Activated CD4-positive, alpha-beta T cell treated with anti-CD3 and anti-CD28 coated beads for 48 hours (primary cell): ENCODE data around the gene KCNH5.

Experiments used
- DNase-seq: peaks from one replicate; pipeline ENCODE4 v3.0.0-alpha.2; 2020

Gene KCNH5

GRCh38 chr14:63045234-63045611 lies at the start of gene KCNH5:
KCNH5 (minus strand) TSS chr14:63045458; CDS start chr14:63045186, 272 bp downstream.
- DNase-seq: peak; percentile 37

- DNase-seq: no peak
Observed at GRCh38 chr14:63091394-63091996, 46.2 kb upstream of the KCNH5 start.

- DNase-seq: no peak
Observed at GRCh38 chr14:63088865-63089264, 43.6 kb upstream of the KCNH5 start.

GRCh38 chr14:63078569-63078968 lies 33.3 kb upstream of the KCNH5 start:
- no peak for DNase-seq

- no peak for DNase-seq
Observed at GRCh38 chr14:63076488-63076887, 31.2 kb upstream of the KCNH5 start.

- no peak for DNase-seq
Observed at GRCh38 chr14:63055631-63056030, 10.4 kb upstream of the KCNH5 start.

GRCh38 chr14:63051992-63052391 lies 6.7 kb upstream of the KCNH5 start:
- no peak for DNase-seq

- DNase-seq: no peak
Observed at GRCh38 chr14:63051301-63051700, 6.0 kb upstream of the KCNH5 start.

- DNase-seq: no peak
Observed at GRCh38 chr14:63050694-63051093, 5.4 kb upstream of the KCNH5 start.

GRCh38 chr14:63046339-63047268 lies 1.3 kb upstream of the KCNH5 start:
- DNase-seq: no peak

GRCh38 chr14:63045612-63046320 lies 508 bp upstream of the KCNH5 start:
- no peak for DNase-seq

- no peak for DNase-seq
Observed at GRCh38 chr14:63039866-63040265, 5.4 kb downstream of the KCNH5 start.

GRCh38 chr14:63032641-63033040 lies 12.6 kb downstream of the KCNH5 start:
- DNase-seq: no peak

GRCh38 chr14:63032076-63032475 lies 13.2 kb downstream of the KCNH5 start:
- no peak for DNase-seq

GRCh38 chr14:63030113-63030512 lies 15.1 kb downstream of the KCNH5 start:
- no peak for DNase-seq

GRCh38 chr14:63027719-63028118 lies 17.5 kb downstream of the KCNH5 start:
- DNase-seq: no peak

- no peak for DNase-seq
Observed at GRCh38 chr14:63026491-63026890, 18.8 kb downstream of the KCNH5 start.

- no peak for DNase-seq
Observed at GRCh38 chr14:63014621-63015020, 30.6 kb downstream of the KCNH5 start.

GRCh38 chr14:63012171-63012570 lies 33.1 kb downstream of the KCNH5 start:
- no peak for DNase-seq

GRCh38 chr14:63011623-63012022 lies 33.6 kb downstream of the KCNH5 start:
- DNase-seq: no peak

- no peak for DNase-seq
Observed at GRCh38 chr14:63009495-63009894, 35.8 kb downstream of the KCNH5 start.

GRCh38 chr14:63006531-63006930 lies 38.7 kb downstream of the KCNH5 start:
- DNase-seq: no peak

GRCh38 chr14:62994096-62994495 lies 51.2 kb downstream of the KCNH5 start:
- DNase-seq: no peak

GRCh38 chr14:62988967-62989366 lies 56.3 kb downstream of the KCNH5 start:
- DNase-seq: no peak
